Adrenal gland (tissue), 5 donors: Measurements from ENCODE around the gene MINDY2.

Experiments used
- CTCF ChIP-seq, 6 experiments: fragments of 450-650 bp in 4 of 6; fragments of 200-600 bp in 2 of 6; sonication (generic) in 1 of 6; IDR thresholded peaks; 1 replicate in 5 of 6; 2 replicates in 1 of 6; pipeline versions ENCODE4 v1.5.1 to v1.8.0; 2016 to 2021; ENCODE audit warnings: antibody characterized with exemption in 6 of 6, mild to moderate bottlenecking in 2 of 6, moderate library complexity in 1 of 6
- POLR2A ChIP-seq, 2 donors: fragments of 450-650 bp; IDR thresholded peaks; one replicate each; pipeline ENCODE4 v1.6.1; 2017; ENCODE audit warnings: antibody characterized with exemption in 2 of 2, mild to moderate bottlenecking in 2 of 2, moderate library complexity in 1 of 2
- donor health status: DM: no; HTN: no; CAD: no.

DNA sequence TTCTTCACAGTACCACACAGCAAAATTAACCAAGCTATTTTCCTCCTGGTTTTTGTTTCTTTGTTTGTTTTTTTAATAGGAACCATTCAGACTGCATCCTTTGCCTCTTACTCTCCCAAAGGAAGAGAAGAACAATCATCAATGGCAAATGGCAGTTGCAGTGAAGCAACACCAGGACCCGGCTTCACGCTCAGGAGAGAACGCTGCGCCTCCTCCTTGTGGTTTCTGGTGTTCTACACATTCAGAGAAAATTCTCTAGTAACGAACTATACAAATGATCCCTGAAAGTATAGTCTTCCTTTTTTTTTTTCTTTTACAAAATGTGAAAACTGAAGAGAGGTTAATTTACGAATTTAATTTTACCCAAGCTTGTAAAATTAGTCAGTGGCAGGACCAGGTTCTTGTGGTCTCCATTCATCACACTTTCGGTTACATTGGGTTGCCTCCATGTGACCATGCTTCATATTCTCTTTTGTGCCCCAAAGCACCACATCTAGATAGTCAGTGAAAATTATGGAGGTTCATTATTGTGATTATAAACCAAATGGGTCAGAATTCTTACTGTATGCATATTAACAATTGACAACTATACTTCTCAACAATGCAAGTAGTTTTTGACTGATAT lies 10.6 kb upstream of the MINDY2 start:
- no peak for TF ChIP-seq POLR2A (IDR thresholded peaks at IDR 0.05)
- no peak for TF ChIP-seq CTCF (IDR thresholded peaks at IDR 0.05)
